HG03460 (cell line): Measurements from ENCODE around the gene ATG4C.
"Not testable (repeated sequence)": the region's sequence is repeated elsewhere in the genome, so short reads cannot be mapped to it uniquely, and the experiment has no call there.

Experiments
- ATAC-seq: cut with Tn5 transposase; IDR thresholded peaks from one replicate; pipeline ENCODE4 v1.9.1; 2021; ENCODE audit not compliant: unreplicated experiment

The ATG4C gene

GRCh38 chr1:62774006-62774405, 9.9 kb upstream of the ATG4C start:
- no peak for ATAC-seq

- ATAC-seq: no peak
Measured at GRCh38 chr1:62774971-62775595, 8.8 kb upstream of the ATG4C start.

- ATAC-seq: no peak
Measured at GRCh38 chr1:62778208-62778607, 5.7 kb upstream of the ATG4C start.

- ATAC-seq: no peak
Measured at GRCh38 chr1:62781841-62782543, 1.9 kb upstream of the ATG4C start.

GRCh38 chr1:62782544-62783212, 1.3 kb upstream of the ATG4C start:
- not testable (repeated sequence) for ATAC-seq

GRCh38 chr1:62784509-62785365, 805 bp downstream of the ATG4C start:
- ATAC-seq: peak; percentile 13

- ATAC-seq: no peak
Measured at GRCh38 chr1:62790716-62791115, 6.8 kb downstream of the ATG4C start.

GRCh38 chr1:62794053-62794452, 10.1 kb downstream of the ATG4C start:
- peak; percentile 46 for ATAC-seq

GRCh38 chr1:62796221-62796620, 12.3 kb downstream of the ATG4C start:
- ATAC-seq: no peak

GRCh38 chr1:62799688-62800087, 15.8 kb downstream of the ATG4C start:
- ATAC-seq: no peak

- peak; percentile 51 for ATAC-seq
Measured at GRCh38 chr1:62800281-62800680, 16.3 kb downstream of the ATG4C start.

- ATAC-seq: peak; percentile 100
Measured at GRCh38 chr1:62800825-62801306, 16.9 kb downstream of the ATG4C start.

- ATAC-seq: peak; percentile 44
Measured at GRCh38 chr1:62809788-62810187, 25.9 kb downstream of the ATG4C start.

GRCh38 chr1:62810420-62811274, 26.7 kb downstream of the ATG4C start:
- ATAC-seq: peak; percentile 93

- no peak for ATAC-seq
Measured at GRCh38 chr1:62823556-62823955, 39.6 kb downstream of the ATG4C start.

- ATAC-seq: no peak
Measured at GRCh38 chr1:62826901-62827300, 43.0 kb downstream of the ATG4C start.

GRCh38 chr1:62827786-62828185, 43.9 kb downstream of the ATG4C start:
- not testable (repeated sequence) for ATAC-seq

GRCh38 chr1:62832276-62832675, 48.3 kb downstream of the ATG4C start:
- ATAC-seq: no peak

GRCh38 chr1:62833529-62833928, 49.6 kb downstream of the ATG4C start:
- no peak for ATAC-seq

GRCh38 chr1:62834400-62834961, 50.5 kb downstream of the ATG4C start:
- ATAC-seq: no peak
